NCI-H2107 treated with DMSO at 0.1 percent for 48 hours (cell line): Measurements from ENCODE around the gene DNAAF3.
"Not testable (repeated sequence)": the region's sequence is repeated elsewhere in the genome, so short reads cannot be mapped to it uniquely, and the experiment has no call there.

Experiments
- DNase-seq: peaks from one replicate; lab custom pipeline; 2025; ENCODE audit not compliant: unreplicated experiment; lab: John Stamatoyannopoulos, UW

DNAAF3 gene

DNA sequence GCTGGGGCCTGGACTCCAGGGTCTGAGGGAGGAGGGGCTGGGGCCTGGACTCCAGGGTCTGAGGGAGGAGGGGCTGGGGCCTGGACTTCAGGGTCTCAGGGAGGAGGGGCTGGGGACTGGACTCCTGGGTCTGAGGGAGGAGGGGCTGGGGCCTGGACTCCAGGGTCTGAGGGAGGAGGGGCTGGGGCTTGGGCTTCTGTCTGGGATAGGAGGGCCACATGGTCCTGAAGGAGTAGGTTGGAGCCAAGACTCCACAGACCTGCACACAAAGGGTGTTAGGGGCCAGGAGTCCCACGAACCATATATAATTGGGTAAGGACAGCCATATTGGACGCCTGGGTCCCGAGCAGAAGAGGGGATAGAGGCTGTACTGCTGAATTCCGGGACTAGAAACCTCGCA is 10.6 kb downstream of the DNAAF3 start:
- not testable (repeated sequence) for DNase-seq

DNA sequence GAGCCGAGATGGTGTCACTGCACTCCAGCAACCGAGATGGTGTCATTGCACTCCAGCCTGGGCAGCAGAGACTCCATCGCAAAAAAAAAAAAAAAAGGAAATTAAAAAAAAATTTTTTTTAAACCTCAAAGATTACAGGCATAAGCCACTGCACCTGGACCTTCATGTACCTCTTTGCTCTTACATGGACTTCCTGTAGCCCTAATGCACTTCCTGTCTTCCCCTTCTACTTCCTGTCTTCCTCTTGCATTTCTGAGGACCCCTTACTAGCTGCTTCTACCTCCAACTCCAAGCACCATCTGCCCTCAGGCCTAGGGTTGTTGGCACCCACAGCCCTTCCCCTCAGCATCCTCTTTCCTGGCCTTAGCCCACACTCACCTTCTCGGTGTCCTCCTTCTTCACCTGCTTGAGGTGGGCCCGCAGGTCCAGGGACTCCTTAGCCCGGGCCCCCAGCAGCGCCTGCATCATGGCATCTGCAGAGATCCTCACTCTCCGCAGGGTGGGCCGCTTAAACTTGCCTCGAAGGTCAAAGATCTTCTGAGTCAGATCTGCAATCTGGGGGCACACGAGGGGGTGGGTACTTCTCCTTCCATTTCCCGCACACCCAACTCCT is 12.7 kb downstream of the DNAAF3 start:
- no peak for DNase-seq

DNA sequence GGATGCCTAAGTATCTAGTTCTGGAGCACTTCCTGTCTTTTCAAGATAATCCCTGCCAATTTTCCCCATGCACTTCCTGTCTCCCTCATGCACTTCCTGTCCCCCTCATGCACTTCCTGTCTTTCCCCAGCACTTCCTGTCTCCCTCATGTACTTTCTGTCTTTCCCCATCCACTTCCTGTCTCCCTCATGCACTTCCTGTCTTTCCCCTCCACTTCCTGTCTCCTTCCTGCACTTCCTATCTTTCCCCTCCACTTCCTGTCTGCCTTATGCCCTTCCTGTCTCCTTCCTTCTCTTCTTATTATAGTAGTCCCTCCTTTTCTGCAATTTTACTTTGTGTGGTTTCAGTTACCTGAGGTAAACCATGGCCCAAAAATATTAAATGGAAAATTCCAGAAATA is 14.4 kb downstream of the DNAAF3 start:
- no peak for DNase-seq

DNA sequence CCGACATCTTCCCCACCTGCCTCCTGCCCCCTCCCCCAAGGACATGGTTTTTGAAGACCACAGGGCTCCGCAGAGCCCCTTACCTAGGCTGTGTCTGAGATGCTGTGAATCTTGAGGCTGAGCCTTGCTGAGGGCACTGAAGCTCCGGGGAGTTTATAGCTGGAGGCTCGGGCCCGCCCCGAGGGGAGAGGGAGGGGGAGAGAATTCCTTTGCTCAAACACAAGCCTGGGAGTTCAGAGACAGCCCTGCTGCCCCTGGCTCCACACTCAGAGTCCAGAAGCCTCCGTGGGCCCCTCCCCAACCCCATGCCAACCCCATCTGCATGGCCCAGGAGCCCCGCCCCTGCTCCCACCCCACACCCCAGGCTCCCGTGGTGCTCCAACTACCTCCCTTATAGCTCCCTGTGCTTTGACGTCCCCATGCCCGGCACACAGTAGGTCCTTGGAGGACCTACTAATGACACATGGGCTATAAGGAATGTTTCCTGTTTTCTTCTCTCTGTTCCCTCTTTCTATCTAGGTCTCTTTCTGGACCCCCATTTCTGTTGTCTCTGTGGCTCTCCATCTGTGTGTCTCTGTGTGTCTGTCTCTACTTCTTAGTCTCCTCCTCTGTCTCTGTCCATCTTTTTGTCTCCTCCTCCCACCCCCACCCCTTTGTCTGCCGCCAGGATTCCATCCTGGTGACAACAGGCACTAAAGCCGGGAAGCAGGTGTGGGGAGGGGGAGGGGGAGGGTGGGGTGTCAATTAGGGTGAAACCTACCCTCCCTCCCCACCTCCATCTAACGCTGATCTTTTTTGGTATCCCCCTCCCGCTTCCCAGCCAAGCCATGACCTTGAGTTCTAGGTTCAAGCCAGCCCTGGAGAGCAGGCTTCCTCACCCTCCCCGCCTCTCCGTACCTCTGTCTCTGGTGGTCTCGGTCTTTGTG is 17.1 kb downstream of the DNAAF3 start, which contains the start of gene TNNT1:
Gene TNNT1, minus strand, starts transcription at position 129 of the 926 bp plus-strand sequence. CDS start 2,049 bp downstream, outside the sequence.
- DNase-seq = no peak

DNA sequence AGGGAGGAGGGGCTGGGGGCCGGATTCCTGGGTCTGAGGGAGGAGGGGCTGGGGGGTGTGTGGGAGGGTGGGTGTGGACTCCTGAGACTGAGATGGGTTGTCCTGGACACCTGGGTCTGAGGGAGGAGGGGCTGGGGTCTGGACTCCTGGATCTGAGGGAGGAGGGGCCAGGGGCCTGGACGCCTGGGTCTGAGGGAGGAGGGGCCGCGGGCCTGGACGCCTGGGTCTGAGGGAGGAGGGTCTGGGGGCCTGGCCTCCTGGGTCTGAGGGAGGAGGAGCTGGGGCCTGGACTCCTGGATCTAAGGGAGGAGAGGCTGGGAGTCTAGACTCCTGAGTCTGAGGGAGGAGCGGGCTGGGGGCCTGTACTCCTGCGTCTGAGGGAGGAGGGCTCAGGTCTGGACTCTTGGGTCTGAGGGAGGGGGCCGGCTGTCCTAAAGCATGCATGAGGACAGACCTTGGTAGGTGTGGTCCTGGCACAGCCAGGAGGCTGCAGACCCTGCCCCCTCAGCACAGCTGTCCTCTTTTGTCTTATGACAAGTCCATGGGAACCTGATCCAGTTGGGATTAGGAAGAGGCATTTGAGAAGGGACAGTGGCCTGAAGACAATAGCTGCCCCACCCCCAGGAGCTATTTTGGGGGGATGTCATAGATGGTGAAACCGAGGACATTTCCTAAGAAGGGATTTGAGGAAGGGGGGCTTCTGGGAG is 18.7 kb downstream of the DNAAF3 start:
- DNase-seq = no peak

DNA sequence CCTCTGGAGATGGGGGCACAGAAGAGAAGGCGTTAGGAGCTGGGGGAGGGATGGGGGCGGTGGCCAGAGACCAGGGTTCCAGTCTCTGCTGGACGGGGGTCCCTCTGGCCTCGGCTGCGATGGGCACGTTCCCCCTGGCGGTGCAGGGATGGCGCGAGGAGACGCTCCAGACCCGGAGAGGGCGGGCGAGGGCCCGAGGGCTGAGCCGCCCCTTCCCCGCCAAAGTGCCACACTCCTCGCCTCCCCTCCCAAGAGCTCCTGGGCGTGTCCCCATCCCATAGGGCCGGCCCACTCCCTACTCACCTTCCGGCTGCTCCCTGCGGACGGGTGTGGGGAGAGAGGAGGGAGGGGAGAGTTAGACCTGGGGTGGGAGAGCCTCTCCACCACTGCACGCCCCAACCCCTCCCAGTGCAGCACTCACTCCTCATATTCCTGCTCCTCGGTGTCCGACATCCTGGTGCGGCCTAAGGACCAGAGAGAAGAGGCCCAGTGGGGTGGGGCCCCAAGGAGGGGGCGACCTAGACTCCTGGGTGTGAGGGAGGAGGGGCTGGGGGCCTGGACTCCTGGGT is 19.6 kb downstream of the DNAAF3 start:
- DNase-seq = no peak

DNA sequence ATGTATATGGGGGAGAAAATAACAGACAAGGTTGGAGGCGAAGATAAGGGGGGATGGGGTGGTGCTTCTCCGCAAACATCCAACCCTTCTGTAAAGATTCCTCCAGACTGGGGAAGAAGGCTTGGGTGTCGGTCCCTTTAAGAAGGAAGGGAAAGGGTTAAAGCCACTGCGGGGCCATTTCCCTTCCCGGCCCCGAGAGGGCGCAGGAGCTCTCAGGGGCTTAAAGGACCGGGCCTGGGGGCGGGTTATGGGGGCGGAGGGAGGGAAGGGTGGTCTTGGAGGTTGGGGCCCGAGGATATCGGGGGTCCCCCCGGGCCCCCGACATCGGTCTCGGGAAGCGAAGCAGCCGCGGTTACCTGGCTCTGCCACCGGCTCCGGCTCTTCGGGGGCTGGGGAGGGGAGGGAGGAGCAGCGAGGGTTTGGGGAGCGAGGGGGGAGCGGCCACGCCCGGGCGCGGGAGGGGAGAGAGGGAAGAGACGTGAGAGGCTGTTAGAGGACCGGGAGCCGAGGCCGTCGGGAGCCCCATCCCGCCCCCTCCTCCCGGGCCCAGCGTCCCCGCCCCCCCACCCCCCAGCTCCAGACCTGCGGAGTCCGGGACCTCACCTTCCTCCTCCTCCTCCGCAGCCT is 20.2 kb downstream of the DNAAF3 start:
- DNase-seq = no peak

DNA sequence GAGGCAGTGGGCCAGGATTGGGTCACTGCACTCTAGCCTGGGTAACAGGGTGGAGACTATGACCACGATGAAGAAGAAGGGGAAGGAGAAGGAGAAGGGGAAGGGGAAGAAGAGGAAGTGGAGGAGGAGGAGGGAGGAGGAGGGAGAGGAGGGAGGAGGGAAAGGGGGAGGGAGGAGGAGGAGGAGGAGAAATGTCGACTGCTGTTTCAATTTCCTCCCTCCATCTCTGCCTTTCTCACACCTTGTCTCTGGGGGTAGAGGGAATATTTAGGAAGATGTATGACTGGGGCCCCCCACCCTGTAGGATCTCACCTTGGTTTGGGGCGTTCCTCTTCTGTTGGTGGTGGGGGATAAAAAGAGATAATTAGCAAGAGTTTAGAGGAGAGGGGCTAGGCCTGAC is 21.2 kb downstream of the DNAAF3 start:
- DNase-seq = no peak

DNA sequence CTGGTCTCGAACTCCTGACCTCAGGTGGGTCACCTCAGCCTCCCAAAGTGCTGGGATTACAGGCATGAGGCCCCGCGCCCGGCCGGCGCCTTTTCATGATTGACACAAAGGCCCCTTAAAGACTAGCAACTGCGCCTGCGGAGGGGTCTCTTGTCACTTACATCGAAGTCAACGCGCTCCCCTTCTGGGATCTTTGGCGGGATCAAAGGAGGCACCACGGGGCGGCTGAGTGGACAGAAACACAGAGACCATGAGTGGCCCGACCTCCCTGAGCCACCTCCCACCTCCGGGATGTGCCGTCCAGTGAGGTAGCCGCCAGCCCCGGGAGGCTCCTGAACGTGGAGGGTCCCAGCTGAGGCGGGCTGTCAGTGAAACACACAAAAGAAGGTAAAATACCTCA is 24.7 kb downstream of the DNAAF3 start:
- DNase-seq = no peak

DNA sequence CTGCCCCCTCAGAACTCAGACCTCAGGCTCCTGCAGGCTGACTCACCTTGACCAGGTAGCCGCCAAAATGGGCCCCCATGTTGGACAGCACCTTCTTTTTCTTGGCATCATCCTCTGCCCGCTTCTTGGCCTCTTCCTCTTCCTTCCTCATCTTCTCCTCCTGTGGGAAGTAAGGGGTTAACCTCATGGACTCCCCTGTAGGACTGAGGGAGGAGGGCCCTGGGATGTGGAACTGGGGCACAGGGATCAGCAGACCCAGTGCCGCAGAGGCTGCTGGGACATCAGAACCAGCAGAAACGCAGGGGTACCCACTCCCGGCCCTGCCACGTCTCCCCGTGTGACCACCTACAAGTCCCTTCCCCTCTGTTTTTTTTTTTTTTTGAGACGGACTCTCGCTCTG is 28.5 kb downstream of the DNAAF3 start:
- no peak for DNase-seq

DNA sequence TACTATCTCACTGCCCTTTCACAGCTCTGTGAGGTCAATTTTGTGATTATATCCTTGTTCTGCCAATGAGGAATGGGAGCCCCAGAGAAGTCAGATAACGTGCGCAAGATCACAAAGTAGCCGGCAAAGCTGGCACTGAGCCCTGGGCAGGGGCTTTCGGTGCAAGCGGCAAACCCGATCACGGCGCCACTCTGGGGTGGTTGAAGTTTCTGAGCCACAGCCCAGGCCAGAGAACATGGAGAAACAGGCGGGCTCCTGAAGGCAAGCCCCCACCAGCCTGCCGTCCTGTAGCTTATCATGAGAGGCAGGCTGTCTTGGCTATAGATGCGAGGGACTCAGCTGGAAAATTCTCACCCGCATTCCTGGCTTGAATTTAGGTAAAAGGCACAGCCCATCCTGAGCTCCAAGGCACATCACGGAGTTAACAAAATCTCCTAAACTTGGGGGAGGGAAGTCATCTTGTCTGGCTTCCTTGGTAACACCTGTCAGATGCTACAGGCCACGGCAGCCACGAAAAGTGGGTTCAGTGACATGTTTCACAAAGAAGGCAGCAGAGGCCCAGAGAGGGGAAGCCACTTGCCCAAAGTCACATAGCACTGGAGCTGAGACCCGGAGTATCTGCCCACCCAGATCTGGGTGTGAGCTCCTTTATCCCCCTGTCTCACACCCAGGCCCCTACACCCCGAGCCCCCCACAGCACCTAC is 29.9 kb downstream of the DNAAF3 start:
- no peak for DNase-seq

DNA sequence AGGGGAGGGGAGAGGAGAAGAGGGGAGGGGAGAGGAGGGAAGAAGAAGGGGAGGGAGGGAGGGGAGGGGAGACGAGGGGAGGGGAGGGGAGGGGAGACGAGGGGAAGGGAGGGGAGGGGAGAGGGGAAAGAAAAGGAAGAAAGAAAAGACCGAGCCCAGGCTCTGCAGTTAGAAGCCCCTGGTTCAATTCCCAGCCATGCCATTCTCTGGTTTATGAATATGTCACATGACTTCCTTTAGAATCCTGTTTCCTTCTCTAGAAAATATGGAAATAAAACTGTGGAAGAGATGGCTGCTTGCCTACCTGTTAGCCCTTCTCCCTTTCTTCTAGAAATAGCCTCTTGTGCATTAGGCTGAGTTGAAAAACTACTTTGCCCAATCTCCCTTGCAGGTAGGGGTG is 31.7 kb downstream of the DNAAF3 start:
- DNase-seq = no peak

DNA sequence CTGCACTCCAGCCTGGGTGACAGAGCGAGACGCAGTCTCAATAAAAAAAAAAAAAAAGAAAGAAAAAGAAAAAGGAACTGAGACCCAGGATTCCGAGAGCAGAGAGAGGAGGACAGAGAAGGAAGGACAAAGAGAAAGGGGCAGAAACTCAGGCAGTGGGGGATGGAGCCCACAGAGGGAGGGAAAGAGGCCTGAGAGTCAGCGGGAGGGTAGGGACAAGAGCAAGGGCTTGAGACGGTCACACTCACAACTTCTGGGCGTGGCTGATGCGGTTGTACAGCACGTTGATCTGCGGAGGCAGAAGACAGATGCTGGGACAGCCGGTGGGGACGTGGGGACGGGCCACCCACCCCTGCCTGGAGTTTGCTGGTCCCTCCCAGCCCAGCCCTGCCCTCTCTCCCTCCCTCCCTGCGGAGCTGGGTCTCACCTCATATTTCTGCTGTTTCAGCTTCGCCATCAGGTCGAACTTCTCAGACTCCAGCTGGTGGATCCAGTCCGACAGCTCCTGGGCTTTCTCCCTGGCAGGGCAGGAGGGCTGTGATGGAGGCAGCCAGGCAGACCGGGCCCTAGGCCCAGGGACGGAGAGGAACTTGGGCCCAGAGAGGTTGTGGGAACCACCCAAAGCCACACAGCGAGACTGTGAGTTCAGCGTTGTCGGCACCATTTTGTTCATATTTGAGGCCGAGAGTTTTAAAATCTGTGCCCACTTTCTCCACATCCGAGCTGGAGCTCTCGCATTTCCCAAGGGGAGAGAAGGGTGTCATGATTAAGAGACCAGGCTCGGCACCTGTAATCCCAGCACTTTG is 32.6 kb downstream of the DNAAF3 start:
- DNase-seq = no peak

DNA sequence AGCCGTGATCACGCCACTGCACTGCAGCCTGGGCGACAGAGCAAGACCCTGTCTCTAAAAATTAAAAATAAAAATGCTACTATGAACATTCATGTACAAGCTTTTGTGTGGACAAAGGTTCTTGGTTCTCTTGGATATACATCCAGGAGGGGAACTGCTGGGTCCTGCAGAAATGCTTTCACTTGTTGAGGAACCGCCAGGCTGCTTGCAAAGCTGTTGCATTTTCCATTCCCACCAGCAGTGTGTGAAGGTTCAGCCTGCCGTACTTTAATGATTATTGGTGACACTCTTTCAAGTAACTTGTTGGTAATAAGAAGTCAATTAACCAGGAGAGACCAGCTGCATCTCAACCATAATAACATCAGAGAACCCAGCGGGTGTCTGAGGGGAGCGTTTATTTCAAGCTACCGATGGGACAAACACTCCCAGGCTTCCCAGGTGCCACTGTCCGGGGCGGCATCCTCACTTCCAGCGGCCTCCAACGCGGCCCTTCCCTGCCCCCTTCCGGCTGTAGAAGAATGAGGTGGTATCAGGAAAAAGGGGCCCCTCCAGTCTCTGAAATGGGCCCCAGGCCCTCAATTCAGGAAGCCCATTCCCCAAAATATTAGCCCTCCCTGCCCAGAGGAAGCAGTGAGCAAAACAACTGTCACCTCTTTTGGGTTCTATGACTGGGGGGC is 33.8 kb downstream of the DNAAF3 start:
- no peak for DNase-seq

DNA sequence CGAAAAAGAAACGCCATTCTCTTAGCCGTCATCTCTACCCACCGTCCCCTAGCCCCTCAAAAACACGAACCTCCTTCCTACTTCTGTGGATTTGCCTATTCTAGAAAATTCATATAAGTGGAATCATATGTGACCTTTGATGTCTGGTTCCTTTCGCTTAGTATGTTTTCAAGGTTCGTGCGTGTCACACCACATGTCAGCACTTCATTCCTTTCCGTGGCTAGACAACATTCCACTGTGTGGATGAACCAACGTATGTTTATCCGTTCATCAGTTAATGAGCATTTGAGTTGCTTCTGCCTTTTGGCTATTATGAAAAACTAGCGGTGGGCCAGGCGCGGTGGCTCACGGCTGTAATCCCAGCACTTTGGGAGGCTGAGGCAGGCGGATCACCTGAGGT is 35.0 kb downstream of the DNAAF3 start:
- DNase-seq = no peak

DNA sequence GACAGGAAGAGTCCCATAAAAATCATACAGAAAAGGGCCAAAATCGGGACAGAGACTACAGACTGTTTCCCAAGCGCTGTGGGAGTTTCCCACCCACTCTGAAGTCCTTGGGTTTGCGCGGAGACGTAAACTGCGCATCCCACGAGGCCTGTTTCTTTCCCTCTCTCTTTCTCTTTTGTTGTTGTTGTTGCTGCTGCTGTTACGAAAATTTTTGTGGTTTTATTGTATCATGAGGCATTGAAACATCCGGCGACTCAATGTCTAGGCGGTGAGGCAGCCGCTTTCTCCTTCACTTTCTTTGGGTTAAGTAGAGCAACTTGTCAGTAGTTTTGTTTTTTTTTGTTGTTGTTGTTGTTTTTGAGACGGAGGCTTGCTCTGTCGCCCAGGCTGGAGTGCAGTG is 47.4 kb downstream of the DNAAF3 start:
- DNase-seq = no peak

DNA sequence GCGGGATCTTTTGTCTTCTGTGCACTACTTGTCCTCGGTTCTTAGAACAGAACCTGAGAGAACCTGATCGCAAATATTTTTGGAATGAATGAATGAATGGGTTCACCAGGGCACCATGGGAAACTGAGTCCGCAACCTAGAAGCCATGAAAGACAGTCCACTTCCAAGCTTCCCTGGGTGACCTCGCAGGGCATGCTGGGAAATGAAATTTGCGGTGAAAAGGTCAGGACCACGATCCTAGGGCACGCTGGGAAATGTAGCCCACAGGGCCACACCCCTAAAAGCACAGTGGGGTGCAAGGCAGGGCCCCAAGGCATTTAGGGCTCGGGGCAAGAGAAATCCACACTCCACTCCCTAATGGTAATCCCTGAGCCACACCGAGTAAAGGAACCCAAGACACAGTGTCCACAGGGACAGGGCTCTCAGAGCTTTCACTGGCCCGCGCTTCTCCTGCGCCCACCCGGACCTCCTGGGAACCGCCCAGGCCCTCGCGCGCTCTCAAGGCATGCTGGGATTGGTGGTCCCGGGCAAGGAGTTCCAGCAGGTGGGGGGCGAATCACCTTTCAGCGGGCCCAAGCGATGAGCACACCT is 47.9 kb downstream of the DNAAF3 start:
- DNase-seq = no peak

DNA sequence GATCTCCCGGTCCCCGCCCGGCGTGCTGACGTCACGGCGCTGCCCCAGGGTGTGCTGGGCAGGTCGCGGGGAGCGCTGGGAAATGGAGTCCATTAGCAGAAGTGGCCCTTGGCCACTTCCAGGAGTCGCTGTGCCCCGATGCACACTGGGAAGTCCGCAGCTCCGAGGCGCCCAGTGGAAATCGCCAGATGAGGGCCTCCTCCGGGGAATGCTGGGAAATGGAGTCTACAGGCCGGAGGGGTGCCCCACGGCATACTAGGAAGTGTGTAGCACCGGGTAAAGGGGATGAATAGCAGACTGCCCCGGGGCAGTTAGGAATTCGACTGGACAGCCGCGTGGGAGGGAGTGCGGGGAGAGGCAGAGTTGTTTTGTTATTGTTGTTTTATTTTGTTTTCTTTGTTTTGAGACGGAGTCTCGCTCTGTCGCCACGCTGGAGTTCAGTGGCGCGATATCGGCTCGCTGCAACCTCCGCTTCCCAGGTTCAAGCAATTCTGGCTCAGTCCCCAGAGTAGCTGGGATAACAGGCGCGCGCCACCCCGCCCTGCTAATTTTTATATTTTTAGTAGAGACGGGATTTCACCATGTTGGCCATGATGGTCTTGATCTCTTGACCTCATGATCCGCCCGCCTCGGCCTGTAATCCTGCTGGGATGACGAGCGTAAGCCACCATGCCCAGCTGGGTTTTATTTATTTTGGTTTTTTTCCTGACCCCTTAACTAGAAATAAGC is 48.6 kb downstream of the DNAAF3 start:
- DNase-seq = peak; percentile 94
